ENCODE measurements around the gene SRSF1. TPM values are rescaled to one million over a fixed set of nuclear protein-coding genes. Genes with fewer than 3 reads are reported as not detected.
A peak's percentile ranks its signal among the peaks of the same experiment; 100 is the strongest.

Gene SRSF1
- polyA plus RNA-seq, 2 of the 4 experiments (the other 2 are of a cell fraction): 364 to 490 TPM

- POLR2A ChIA-PET: interaction anchor here (0.8 kb wide), 1 partner anchor 17 kb away, joined by 3 read pairs; no protein-coding TSS in a partner anchor
- ATAC-seq: no peak
- Histone ChIP-seq H3K4me2 (0 out of 3 replicates have a peak overlapping the region, but pooled peaks have one; percentile 2), H3K4me1 (peaks cover 62% of the 10 kb centered on the region), H3K4me3 (no peak overlapping the region), H3K27ac (0 out of 6 replicates have a peak overlapping the region, but pooled peaks of 1 of the 2 experiments have one; percentile 13), H3K9me3 (no peaks in the 10 kb centered on the region)
- DNase-seq (ENCODE audit: low read depth in 1 of 2, low spot score in 1 of 2): no peak
- FAIRE-seq: peak; percentile 84
- CTCF ChIA-PET: interaction anchor here (0.8 to 22.5 kb wide), 11 partner anchors 11 to 862 kb away, joined by 3 to 386 read pairs (median 3); partner anchors contain the start of genes CUEDC1 and MRPS23
- TF ChIP-seq POLR2A (IDR thresholded peaks at IDR 0.05; ENCODE audit: low read length) (no peak), REST (IDR thresholded peaks at IDR 0.05) (no peak), FOSB (CRISPR knock-in tag; IDR thresholded peaks at IDR 0.05) (no peak), NPAS2 (CRISPR knock-in tag; IDR thresholded peaks at IDR 0.05; ENCODE audit: borderline replicate concordance) (no peak), KDM1A (IDR thresholded peaks at IDR 0.05; ENCODE audit: low read depth) (no peak), FOXS1 (CRISPR knock-in tag; IDR thresholded peaks at IDR 0.05) (no peak), CBX8 (IDR thresholded peaks at IDR 0.05) (no peak), CTCF (IDR thresholded peaks at IDR 0.05) (no peak), RNF2 (IDR thresholded peaks at IDR 0.05; ENCODE audit: borderline replicate concordance, low read depth) (no peak), KDM5A (IDR thresholded peaks at IDR 0.05) (no peak), POLR2AphosphoS2 (conservative IDR thresholded peaks at IDR 0.05; ENCODE audit: low read length) (no peak), HEYL (CRISPR knock-in tag; IDR thresholded peaks at IDR 0.05) (no peak), PHF8 (IDR thresholded peaks at IDR 0.05; ENCODE audit: borderline replicate concordance, low read depth) (no peak), HES2 (IDR thresholded peaks at IDR 0.05) (no peak), ZNF302 (CRISPR knock-in tag; IDR thresholded peaks at IDR 0.05) (no peak), ELK1 (IDR thresholded peaks at IDR 0.05; ENCODE audit: low read depth, low read length) (no peak)
- WGBS (ENCODE audit: missing lambda C conversion rate): 91% methylated on average over 14 of the region's 14 CpGs
Observed at GRCh38 chr17:57982452-57983170, 24.4 kb downstream of the SRSF1 start.

- no peak for DNase-seq (ENCODE audit: low read depth in 1 of 2, low spot score in 1 of 2)
- no peak for ATAC-seq
- no peak overlapping the region for H3K4me2 ChIP-seq
- no peak overlapping the region for H3K4me3 ChIP-seq
- ChIA-PET CTCF (interaction anchor here (0.6 to 22.5 kb wide), 10 partner anchors 9 to 379 kb away, joined by 3 to 386 read pairs (median 4); partner anchors contain the start of genes CUEDC1 and SRSF1), POLR2A (no interaction called here)
- H3K27ac ChIP-seq: no peak overlapping the region
- H3K9me3 ChIP-seq: no peaks in the 10 kb centered on the region
- TF ChIP-seq SMC3 (IDR thresholded peaks at IDR 0.05): no peak
- TF ChIP-seq NR3C1 (IDR thresholded peaks at IDR 0.05): no peak
- no peak for TF ChIP-seq REST (IDR thresholded peaks at IDR 0.05)
- TF ChIP-seq POLR2AphosphoS2 (conservative IDR thresholded peaks at IDR 0.05; ENCODE audit: low read length): no peak
- H3K4me1 ChIP-seq: peaks cover 70% of the 10 kb centered on the region
- FAIRE-seq: peak; percentile 39
- WGBS (ENCODE audit: missing lambda C conversion rate): 91% methylated on average over 4 of the region's 4 CpGs
Observed at GRCh38 chr17:57980522-57980921, 26.5 kb downstream of the SRSF1 start.
